ENCODE measurements around the gene PPP2R1B. TPM values are rescaled to one million over a fixed set of nuclear protein-coding genes. Genes with fewer than 3 reads are reported as not detected.

The PPP2R1B gene
- total and polyA plus RNA-seq, 4 donors: 33.2 to 316 (median 52.5) TPM

- peak; percentile 89 for TF ChIP-seq REST (IDR thresholded peaks at IDR 0.05)
- peak; percentile 46 for TF ChIP-seq HNF4G (IDR thresholded peaks at IDR 0.05)
- TF ChIP-seq YY1 (IDR thresholded peaks at IDR 0.05): peak; percentile 88
These were observed 39.9 kb downstream of the PPP2R1B start (continued) for GRCh38 chr11:111726301-111726713.

GRCh38 chr11:111725621-111726020 lies 40.6 kb downstream of the PPP2R1B start:
- peaks cover 4 to 58% (median 38%) of the 10 kb centered on the region in 4 donors for H3K4me1 ChIP-seq (ENCODE audit: control insufficient read depth in 4 of 4, insufficient read depth in 4 of 4, low read length in 3 of 4)
- 76% methylated on average over 10 of the region's 10 CpGs for WGBS
- peaks cover 10 to 38% (median 32%) of the 10 kb centered on the region in 4 donors for H3K36me3 ChIP-seq (ENCODE audit: control insufficient read depth in 4 of 4, insufficient read depth in 3 of 4, low read depth in 1 of 4, low read length in 3 of 4)
- TF ChIP-seq CTCF (IDR thresholded peaks at IDR 0.05; ENCODE audit: low read depth, low read length, missing input control) (no peak), JUND (IDR thresholded peaks at IDR 0.05) (no peak), EGR1 (IDR thresholded peaks at IDR 0.05; ENCODE audit: low read depth in 2 of 2) (no peak), MAX (IDR thresholded peaks at IDR 0.05) (no peak), RXRA (IDR thresholded peaks at IDR 0.05) (no peak), ATF3 (IDR thresholded peaks at IDR 0.05) (no peak), TAF1 (conservative IDR thresholded peaks at IDR 0.05) (no peak), GABPA (IDR thresholded peaks at IDR 0.05 in 1 of 2, conservative IDR thresholded peaks at IDR 0.05 in 1 of 2) (no peak), HNF4G (IDR thresholded peaks at IDR 0.05) (no peak), SP1 (IDR thresholded peaks at IDR 0.05) (no peak), HNF4A (conservative IDR thresholded peaks at IDR 0.05) (no peak), FOXA1 (IDR thresholded peaks at IDR 0.05) (no peak), NR2F2 (IDR thresholded peaks at IDR 0.05) (no peak), RAD21 (IDR thresholded peaks at IDR 0.05) (no peak)
- H3K9ac ChIP-seq (ENCODE audit: low read depth in 1 of 2, low read length in 2 of 2): peak overlapping the region; percentile 32 to 80
- no peak for DNase-seq (ENCODE audit: low spot score)
- H3K27me3 ChIP-seq (ENCODE audit: control insufficient read depth in 4 of 4, insufficient read depth in 4 of 4, low read length in 3 of 4): no peaks in the 10 kb centered on the region
- peak overlapping the region; percentile 82 to 92 for H3K27ac ChIP-seq (ENCODE audit: low read depth in 1 of 2, low read length in 2 of 2)
- no peak overlapping the region for H3K4me3 ChIP-seq (ENCODE audit: low read depth in 1 of 3, low read length in 3 of 3)
- H3K9me3 ChIP-seq (ENCODE audit: control insufficient read depth in 4 of 4, low read length in 3 of 4): no peaks in the 10 kb centered on the region

GRCh38 chr11:111724615-111725129 lies 41.5 kb downstream of the PPP2R1B start:
- 95% methylated on average over 11 of the region's 11 CpGs for WGBS
- no peaks in the 10 kb centered on the region for H3K27me3 ChIP-seq (ENCODE audit: control insufficient read depth in 4 of 4, insufficient read depth in 4 of 4, low read length in 3 of 4)
- no peak overlapping the region for H3K9ac ChIP-seq (ENCODE audit: low read depth in 1 of 2, low read length in 2 of 2)
- peaks cover 4 to 61% (median 40%) of the 10 kb centered on the region in 4 donors for H3K4me1 ChIP-seq (ENCODE audit: control insufficient read depth in 4 of 4, insufficient read depth in 4 of 4, low read length in 3 of 4)
- no peak overlapping the region for H3K4me3 ChIP-seq (ENCODE audit: low read depth in 1 of 3, low read length in 3 of 3)
- peak overlapping the region; percentile 2 to 4 for H3K27ac ChIP-seq (ENCODE audit: low read depth in 1 of 2, low read length in 2 of 2)
- H3K9me3 ChIP-seq (ENCODE audit: control insufficient read depth in 4 of 4, low read length in 3 of 4): no peaks in the 10 kb centered on the region
- H3K36me3 ChIP-seq (ENCODE audit: control insufficient read depth in 4 of 4, insufficient read depth in 3 of 4, low read depth in 1 of 4, low read length in 3 of 4): peaks cover 10 to 48% (median 42%) of the 10 kb centered on the region in 4 donors
- no peak for DNase-seq (ENCODE audit: low spot score)
- TF ChIP-seq TAF1 (conservative IDR thresholded peaks at IDR 0.05): no peak
- no peak for TF ChIP-seq GABPA (IDR thresholded peaks at IDR 0.05 in 1 of 2, conservative IDR thresholded peaks at IDR 0.05 in 1 of 2)
- TF ChIP-seq ZBTB33 (IDR thresholded peaks at IDR 0.05): no peak
- no peak for TF ChIP-seq MAX (IDR thresholded peaks at IDR 0.05)
- TF ChIP-seq EGR1 (IDR thresholded peaks at IDR 0.05; ENCODE audit: low read depth in 2 of 2): no peak
- no peak for TF ChIP-seq CTCF (IDR thresholded peaks at IDR 0.05; ENCODE audit: low read depth, low read length, missing input control)
- no peak for TF ChIP-seq YY1 (IDR thresholded peaks at IDR 0.05)
- no peak for TF ChIP-seq ATF3 (IDR thresholded peaks at IDR 0.05)
- TF ChIP-seq HNF4A (conservative IDR thresholded peaks at IDR 0.05): no peak
- TF ChIP-seq NR2F2 (IDR thresholded peaks at IDR 0.05): no peak
- TF ChIP-seq FOXA1 (IDR thresholded peaks at IDR 0.05): no peak
- no peak for TF ChIP-seq RXRA (IDR thresholded peaks at IDR 0.05)
- no peak for TF ChIP-seq FOXA2 (IDR thresholded peaks at IDR 0.05)

Measured in liver (tissue), 9 donors.